Aorta (tissue), 5 donors: ENCODE measurements around the gene SPTBN2. TPM values are rescaled to one million over a fixed set of nuclear protein-coding genes. Genes with fewer than 3 reads are reported as not detected.

ENCODE experiments used
- ATAC-seq: fragments of 200-7000 bp; cut with Tn5 transposase; one replicate; pipeline ENCODE4 v1.9.1; 2022; ENCODE audit warnings: moderate library complexity; ENCODE audit not compliant: low FRiP score
- DNase-seq, 2 donors: peaks; one replicate each; pipeline ENCODE4 v3.0.0-alpha.2; 2020
- H3K27ac ChIP-seq, 2 donors: one replicate each; pipeline ENCODE4 v1.5.1; 2013; ENCODE audit warnings: low read length in 2 of 2, mild to moderate bottlenecking in 2 of 2, moderate library complexity in 2 of 2, control low read depth in 1 of 2, inconsistent platforms in 1 of 2, low read depth in 1 of 2
- H3K27me3 ChIP-seq, 2 donors: one replicate each; pipeline ENCODE4 v1.6.1; 2013; ENCODE audit warnings: control low read depth in 1 of 2, low read length in 1 of 2, mild to moderate bottlenecking in 1 of 2, moderate library complexity in 1 of 2; ENCODE audit not compliant: insufficient read depth in 2 of 2, control insufficient read depth in 1 of 2
- H3K36me3 ChIP-seq, 2 donors: one replicate each; pipeline ENCODE4 v1.6.1; 2013; ENCODE audit warnings: control low read depth in 1 of 2, low read length in 1 of 2, mild to moderate bottlenecking in 1 of 2; ENCODE audit not compliant: insufficient read depth in 2 of 2, control insufficient read depth in 1 of 2
- H3K4me1 ChIP-seq, 2 donors: one replicate each; pipeline ENCODE4 v1.6.1; 2013; ENCODE audit warnings: low read length in 2 of 2, control low read depth in 1 of 2, mild to moderate bottlenecking in 1 of 2, moderate library complexity in 1 of 2; ENCODE audit not compliant: insufficient read depth in 2 of 2, control insufficient read depth in 1 of 2
- H3K4me3 ChIP-seq, 2 donors: one replicate each; pipeline ENCODE4 v1.5.1; 2013; ENCODE audit warnings: low read length in 2 of 2, control low read depth in 1 of 2, mild to moderate bottlenecking in 1 of 2
- H3K9me3 ChIP-seq: one replicate; pipeline ENCODE4 v1.6.1; 2013; ENCODE audit warnings: mild to moderate bottlenecking, low read length; ENCODE audit not compliant: control insufficient read depth
- WGBS, 2 donors: extraction: QIAGEN DNeasy Blood & Tissue Kit; methylation state at CpG; one replicate each; pipeline ENCODE4 v1.1.7; 2013; 5-methylcytosine and 5-hydroxymethylcytosine counted together
- intact Hi-C, 2 donors: fragments of 100-400 bp; cut with DNase I; formaldehyde crosslinking; loops; one replicate each; pipeline versions ENCODE4 v1.14.2 to v1.15.0; 2022
- long read RNA-seq, 2 donors: library from polyadenylated mRNA; unstranded; transcript quantifications; one replicate each; pipeline ENCODE4 v2.0.0, GENCODE V29; 2020 to 2021
- polyA plus RNA-seq, 2 donors: library from polyadenylated mRNA; stranded (reverse); fragments of 200-250 nt; gene quantifications; one replicate each; pipeline ENCODE4 v1.2.3, GENCODE V29; 2013
- total RNA-seq, 2 donors: library from RNA; stranded (reverse); fragmentation: NEBNext Ultra II Directional; extraction: Animal tissue kit (Norgen Biotek cat#: 25700); gene quantifications; one replicate each; pipeline ENCODE4 v1.2.1, GENCODE V29; 2021
- donor health status: healthy with polysubstance abuse.
- donor health status: Bipolar disorder and iron deficiency.
- donor health status: DM: no; HTN: no; CAD: no.
- donor health status: DM: no; HTN: no; CAD: no.
- donor health status: DM: yes; HTN: yes; CAD: no.

The SPTBN2 gene
- total RNA-seq (10 to 100 TPM in 1 of 2 donors, 1 to 10 TPM in 1; 1.7 to 16.5 TPM), polyA plus RNA-seq (under 1 TPM; under 0.01 to 0.08 TPM)
- long read RNA-seq, donor 1, partial matches to known transcripts: 1 of 2 reads
- long read RNA-seq, donor 1, other reads (novel, unspliced or antisense): 1 of 2 reads
- long read RNA-seq, donor 2, partial matches to known transcripts: 3 of 5 reads
- long read RNA-seq, donor 2, other reads (novel, unspliced or antisense): 2 of 5 reads

- H3K36me3 ChIP-seq: no peaks in the 10 kb centered on the region
- WGBS, 2 donors: 29 to 30% methylated on average over 25 of the region's 25 CpGs
- intact Hi-C loops: no loop called here
- H3K4me3 ChIP-seq: peak within 1 kb of the TSS; percentile 85 to 90
- no peaks in the 10 kb centered on the region for H3K9me3 ChIP-seq
- no peaks in the 10 kb centered on the region for H3K4me1 ChIP-seq
- ATAC-seq: no peak
- no peak for DNase-seq
- H3K27me3 ChIP-seq: no peaks in the 10 kb centered on the region
- H3K27ac ChIP-seq: no peak within 1 kb of the TSS
Observed at GRCh38 chr11:66728693-66729385, at the start of gene SPTBN2. TSS of gene SPTBN2 (minus strand) at chr11:66729216. CDS start at chr11:66721240, 7,976 bp downstream.

- Histone ChIP-seq H3K36me3 (no peaks in the 10 kb centered on the region), H3K4me3 (no peak overlapping the region), H3K4me1 (no peaks in the 10 kb centered on the region), H3K27ac (no peak overlapping the region), H3K27me3 (no peaks in the 10 kb centered on the region), H3K9me3 (no peaks in the 10 kb centered on the region)
- DNase-seq (no peak), ATAC-seq (no peak)
- intact Hi-C loops: no loop called here
Observed at GRCh38 chr11:66768818-66769217, 39.8 kb upstream of the SPTBN2 start.

DNA sequence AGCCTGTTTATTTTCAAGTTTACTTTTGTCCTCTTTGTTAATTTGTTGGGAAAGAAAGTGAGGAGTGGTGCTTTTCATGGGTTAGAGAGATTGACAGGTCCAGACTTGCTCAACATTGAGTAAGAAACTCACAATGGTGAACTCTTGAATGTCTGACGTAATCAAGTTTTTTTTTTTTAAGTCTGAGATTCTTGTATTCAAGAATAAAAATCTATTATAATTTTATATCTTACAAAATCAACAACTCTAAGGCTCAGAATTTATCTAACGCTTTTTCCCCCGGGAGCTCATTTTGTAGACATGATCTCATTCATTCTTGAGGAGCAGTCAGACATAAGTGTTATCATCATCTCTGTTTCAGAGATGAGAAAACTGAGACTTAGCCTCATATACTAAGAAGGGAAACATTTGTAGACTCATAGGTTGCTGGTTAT, 39.1 kb upstream of the SPTBN2 start:
- Histone ChIP-seq H3K27ac (no peak overlapping the region), H3K27me3 (no peaks in the 10 kb centered on the region), H3K4me3 (no peak overlapping the region), H3K9me3 (no peaks in the 10 kb centered on the region), H3K4me1 (no peaks in the 10 kb centered on the region), H3K36me3 (no peaks in the 10 kb centered on the region)
- WGBS, 2 donors: 3 to 8% methylated on average over 3 of the region's 3 CpGs
- DNase-seq (no peak), ATAC-seq (peak; percentile 48)
- intact Hi-C loops: no loop called here

- ATAC-seq: no peak
- Histone ChIP-seq H3K9me3 (no peaks in the 10 kb centered on the region), H3K27ac (no peak overlapping the region), H3K27me3 (no peaks in the 10 kb centered on the region), H3K4me1 (no peaks in the 10 kb centered on the region), H3K4me3 (no peak overlapping the region), H3K36me3 (peaks cover 0 to 2% of the 10 kb centered on the region in 2 donors)
- no peak for DNase-seq
- intact Hi-C loops: no loop called here
- 82 to 95% methylated on average over 1 of the region's 1 CpG for WGBS, 2 donors
Observed at GRCh38 chr11:66767666-66768065, 38.6 kb upstream of the SPTBN2 start.

- Histone ChIP-seq H3K4me1 (no peaks in the 10 kb centered on the region), H3K27me3 (no peaks in the 10 kb centered on the region), H3K9me3 (no peaks in the 10 kb centered on the region), H3K36me3 (peaks cover 0 to 3% of the 10 kb centered on the region in 2 donors), H3K27ac (no peak overlapping the region), H3K4me3 (no peak overlapping the region)
- intact Hi-C loops: no loop called here
- ATAC-seq: no peak
- DNase-seq: no peak
- WGBS, 2 donors: 57 to 71% methylated on average over 2 of the region's 2 CpGs
Observed at GRCh38 chr11:66766681-66767080, 37.7 kb upstream of the SPTBN2 start.

- Histone ChIP-seq H3K27ac (no peak overlapping the region), H3K36me3 (peaks cover 0 to 7% of the 10 kb centered on the region in 2 donors), H3K27me3 (no peaks in the 10 kb centered on the region), H3K4me3 (no peak overlapping the region), H3K4me1 (no peaks in the 10 kb centered on the region), H3K9me3 (no peaks in the 10 kb centered on the region)
- no peak for DNase-seq
- no peak for ATAC-seq
- intact Hi-C loops: no loop called here
- 95 to 96% methylated on average over 27 of the region's 27 CpGs for WGBS, 2 donors
Observed at GRCh38 chr11:66762088-66762487, 33.1 kb upstream of the SPTBN2 start.

DNA sequence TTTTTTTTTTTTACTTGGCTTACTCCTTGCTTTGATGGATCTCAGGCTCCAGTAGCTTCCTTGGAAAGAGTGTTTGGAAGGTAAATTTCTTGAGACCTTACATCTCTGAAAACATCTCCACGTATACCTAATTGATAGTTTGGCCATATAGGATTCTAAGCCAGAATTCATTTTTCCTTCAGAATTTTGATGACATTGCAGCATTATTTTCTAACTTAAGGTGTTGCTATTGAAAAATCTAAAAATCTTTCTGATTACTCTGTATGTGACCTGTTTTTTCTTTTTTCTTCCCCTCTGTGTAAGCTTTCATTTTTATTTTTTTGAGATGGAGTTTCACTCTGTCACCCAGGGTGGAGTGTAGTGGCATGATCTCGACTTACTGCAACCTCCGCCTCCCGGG, 23.1 kb upstream of the SPTBN2 start:
- ATAC-seq (no peak), DNase-seq (no peak)
- Histone ChIP-seq H3K36me3 (peaks cover 0 to 4% of the 10 kb centered on the region in 2 donors), H3K27ac (no peak overlapping the region), H3K4me3 (no peak overlapping the region), H3K9me3 (no peaks in the 10 kb centered on the region), H3K4me1 (no peaks in the 10 kb centered on the region), H3K27me3 (no peaks in the 10 kb centered on the region)
- intact Hi-C loops: no loop called here
- WGBS, 2 donors: 90 to 93% methylated on average over 4 of the region's 4 CpGs

DNA sequence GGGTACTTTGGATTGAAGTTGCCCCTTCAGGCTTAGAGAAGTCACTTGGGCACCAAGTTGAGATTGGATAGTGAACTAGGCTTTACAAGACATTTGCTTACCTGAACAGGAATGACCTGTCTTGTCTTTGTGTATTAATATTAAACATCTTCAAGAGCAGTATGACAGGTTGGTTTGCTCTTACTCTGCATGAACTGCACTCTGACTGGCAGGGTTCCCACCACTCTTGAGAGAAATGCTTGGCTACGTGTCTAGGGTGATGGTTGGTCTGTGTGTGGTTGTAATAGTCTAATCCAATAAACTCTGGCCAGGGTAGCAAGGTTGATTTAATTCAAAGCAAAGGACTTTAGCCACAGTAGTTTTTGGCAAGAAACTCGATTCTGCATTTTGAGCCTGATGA, 20.1 kb upstream of the SPTBN2 start:
- H3K27me3 ChIP-seq: no peaks in the 10 kb centered on the region
- WGBS, 2 donors: 24 to 38% methylated on average over 2 of the region's 2 CpGs

DNA sequence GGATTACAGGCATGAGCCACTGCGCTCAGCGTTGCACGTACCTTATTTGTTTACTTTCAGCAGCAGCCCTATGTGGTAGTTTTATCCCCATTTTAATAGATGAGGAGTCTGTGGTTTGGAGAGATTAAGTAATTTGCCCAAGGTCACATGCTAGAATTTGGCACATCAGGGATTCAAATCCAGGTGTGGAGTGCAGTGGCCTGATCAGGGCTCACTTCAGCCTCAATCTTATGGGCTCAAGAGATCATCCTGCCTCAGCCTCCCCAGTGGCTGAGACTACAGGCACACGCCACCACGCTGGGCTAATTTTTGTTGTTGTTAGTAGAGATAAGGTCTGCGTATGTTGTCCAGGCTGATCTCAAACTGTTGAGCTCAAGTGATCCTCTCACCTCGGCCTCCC, 18.5 kb upstream of the SPTBN2 start:
- intact Hi-C loops: no loop called here
- no peak for DNase-seq

More for the DNA sequence above, 20.1 kb upstream of the SPTBN2 start:
- Histone ChIP-seq H3K36me3 (no peaks in the 10 kb centered on the region), H3K4me1 (no peaks in the 10 kb centered on the region), H3K27ac (no peak overlapping the region), H3K4me3 (no peak overlapping the region), H3K9me3 (no peaks in the 10 kb centered on the region)
- intact Hi-C loops: no loop called here
- no peak for ATAC-seq
- DNase-seq: no peak

More for the DNA sequence above, 18.5 kb upstream of the SPTBN2 start:
- WGBS, 2 donors: 73 to 82% methylated on average over 7 of the region's 7 CpGs
- H3K4me1 ChIP-seq: no peaks in the 10 kb centered on the region
- H3K36me3 ChIP-seq: no peaks in the 10 kb centered on the region
- H3K27me3 ChIP-seq: no peaks in the 10 kb centered on the region
- H3K4me3 ChIP-seq: no peak overlapping the region
- H3K9me3 ChIP-seq: no peaks in the 10 kb centered on the region
- no peak for ATAC-seq
- peak overlapping the region in 1 of 2 donors; percentile 10 for H3K27ac ChIP-seq
